Measurements from ENCODE around the gene SEMA4D.

Gene SEMA4D

DNA sequence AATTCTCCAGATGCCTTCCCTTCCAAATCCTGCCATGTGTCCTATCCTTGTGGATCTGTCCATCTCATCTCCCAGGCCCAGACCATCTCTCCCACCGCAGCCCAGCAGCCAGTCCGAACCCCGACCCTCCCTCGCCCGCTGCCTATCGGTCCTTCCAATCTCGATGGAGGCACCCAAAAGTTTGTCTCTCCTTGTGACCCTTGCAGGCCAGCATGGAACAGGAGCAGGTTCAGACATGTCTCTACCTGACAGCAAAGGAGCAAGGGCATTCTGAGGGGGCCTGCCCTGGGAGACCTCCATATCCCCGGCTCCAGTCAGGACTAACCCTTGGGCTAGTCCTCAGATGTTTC lies 51.0 kb downstream of the SEMA4D start:
- TF ChIP-seq, protein P1, sequence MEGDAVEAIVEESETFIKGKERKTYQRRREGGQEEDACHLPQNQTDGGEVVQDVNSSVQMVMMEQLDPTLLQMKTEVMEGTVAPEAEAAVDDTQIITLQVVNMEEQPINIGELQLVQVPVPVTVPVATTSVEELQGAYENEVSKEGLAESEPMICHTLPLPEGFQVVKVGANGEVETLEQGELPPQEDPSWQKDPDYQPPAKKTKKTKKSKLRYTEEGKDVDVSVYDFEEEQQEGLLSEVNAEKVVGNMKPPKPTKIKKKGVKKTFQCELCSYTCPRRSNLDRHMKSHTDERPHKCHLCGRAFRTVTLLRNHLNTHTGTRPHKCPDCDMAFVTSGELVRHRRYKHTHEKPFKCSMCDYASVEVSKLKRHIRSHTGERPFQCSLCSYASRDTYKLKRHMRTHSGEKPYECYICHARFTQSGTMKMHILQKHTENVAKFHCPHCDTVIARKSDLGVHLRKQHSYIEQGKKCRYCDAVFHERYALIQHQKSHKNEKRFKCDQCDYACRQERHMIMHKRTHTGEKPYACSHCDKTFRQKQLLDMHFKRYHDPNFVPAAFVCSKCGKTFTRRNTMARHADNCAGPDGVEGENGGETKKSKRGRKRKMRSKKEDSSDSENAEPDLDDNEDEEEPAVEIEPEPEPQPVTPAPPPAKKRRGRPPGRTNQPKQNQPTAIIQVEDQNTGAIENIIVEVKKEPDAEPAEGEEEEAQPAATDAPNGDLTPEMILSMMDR (IDR thresholded peaks at IDR 0.05; ENCODE audit: low read length, missing control alignments), result no peak
- no peak for DNase-seq (ENCODE audit: low read depth)
- no peak overlapping the region for H3K4me3 ChIP-seq (replicated peaks; ENCODE audit: low read depth, low read length)

DNA sequence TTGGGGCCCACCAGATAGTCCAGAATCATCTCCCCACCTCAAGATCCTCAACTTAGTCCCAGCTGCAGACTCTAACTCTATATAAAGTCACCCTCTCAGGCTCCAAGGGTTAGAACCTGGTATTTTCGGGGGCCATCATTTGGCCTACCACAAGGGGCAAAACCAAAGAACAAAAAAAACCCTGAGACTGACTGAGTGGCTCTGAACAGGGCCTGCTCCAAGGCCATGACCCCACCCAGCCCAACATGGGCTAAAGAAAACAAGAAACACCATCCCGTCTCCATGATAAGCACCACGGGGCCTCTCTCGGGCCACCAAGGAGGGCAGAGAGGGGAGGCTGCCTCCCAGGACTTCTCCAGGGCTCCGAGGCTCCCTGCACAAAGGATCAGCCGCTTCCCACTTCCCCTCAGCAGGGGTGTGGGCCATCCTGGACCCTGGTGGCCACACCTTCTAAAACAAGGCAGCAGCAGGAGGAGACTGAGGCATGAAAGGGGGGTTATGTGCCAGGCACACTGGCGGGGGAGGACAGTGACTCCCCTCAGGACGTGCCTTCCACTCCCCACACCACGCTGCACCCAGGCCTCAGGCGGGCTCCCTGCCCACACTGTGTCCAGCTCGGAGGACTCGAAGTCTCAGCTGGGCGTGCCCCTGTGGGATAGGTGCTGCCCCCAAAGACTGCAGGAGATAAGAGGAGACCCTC lies 51.5 kb downstream of the SEMA4D start:
- TF ChIP-seq, protein P1 (IDR thresholded peaks at IDR 0.05; ENCODE audit: low read length, missing control alignments), result no peak
- DNase-seq (ENCODE audit: low read depth), result no peak
- H3K4me3 ChIP-seq (replicated peaks; ENCODE audit: low read depth, low read length), result no peak overlapping the region

DNA sequence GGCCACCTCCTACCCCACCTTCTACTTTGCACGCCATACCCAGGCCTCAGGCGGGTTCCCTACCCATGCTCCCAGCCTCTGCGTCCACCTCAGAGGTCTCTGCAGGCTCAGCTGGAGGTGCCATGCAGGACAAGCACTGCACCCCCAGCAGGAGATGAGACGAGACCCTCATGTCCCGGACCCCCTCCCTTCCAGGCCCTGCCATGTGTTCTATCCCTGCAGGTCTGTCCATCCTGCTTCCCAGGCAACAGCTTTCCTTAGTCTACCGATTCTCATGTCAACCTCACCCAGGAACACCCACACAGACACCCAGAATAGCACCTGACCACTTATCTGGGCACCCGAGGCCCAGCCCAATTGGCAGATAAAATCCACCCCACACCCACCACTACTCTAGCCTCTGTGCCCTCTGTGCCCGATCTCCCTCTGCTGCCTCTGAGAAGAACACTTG lies 52.1 kb downstream of the SEMA4D start:
- no peak overlapping the region for H3K4me3 ChIP-seq (replicated peaks; ENCODE audit: low read depth, low read length)
- DNase-seq (ENCODE audit: low read depth), result no peak
- TF ChIP-seq, protein P1 (IDR thresholded peaks at IDR 0.05; ENCODE audit: low read length, missing control alignments), result no peak

DNA sequence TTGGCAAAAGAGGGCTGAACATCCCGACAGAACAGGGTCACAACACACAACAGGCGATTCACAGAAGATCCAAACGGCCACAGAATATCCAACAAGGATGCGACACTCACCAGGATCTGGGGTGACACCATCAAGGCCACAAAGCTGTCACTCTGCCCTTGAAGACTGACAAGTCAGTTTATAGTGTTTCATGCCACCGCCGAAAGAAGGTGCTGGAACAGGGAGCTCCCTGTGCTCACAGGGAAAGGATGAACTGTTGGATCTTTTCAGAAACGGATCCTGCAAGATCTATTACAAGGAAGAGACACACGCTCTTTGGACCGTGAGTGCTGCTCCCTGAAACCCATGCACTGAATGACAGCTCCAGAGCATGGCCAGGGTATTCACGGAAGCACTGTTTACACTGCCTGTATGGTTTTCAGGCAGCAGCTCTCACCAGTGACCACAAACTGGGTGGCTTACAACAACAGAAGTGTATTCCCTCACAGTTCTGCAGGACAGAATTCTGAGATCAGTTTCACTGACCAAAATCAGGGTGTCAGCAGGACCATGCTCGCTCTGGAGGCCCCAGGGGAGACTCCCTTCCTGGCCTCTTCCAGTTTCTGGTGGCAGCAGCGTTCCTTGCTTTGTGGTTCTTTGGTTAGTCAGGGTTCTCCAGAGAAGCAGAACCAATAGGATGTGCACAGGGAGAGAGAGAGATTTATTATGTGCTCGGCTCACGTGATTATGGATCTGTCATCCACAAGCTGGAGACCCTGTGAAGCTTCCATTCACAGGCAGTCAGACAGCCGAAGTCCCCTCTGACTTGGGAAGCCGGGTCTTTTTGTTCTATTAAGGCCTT lies 52.8 kb downstream of the SEMA4D start:
- no peak for DNase-seq (ENCODE audit: low read depth)
- H3K4me3 ChIP-seq (replicated peaks; ENCODE audit: low read depth, low read length), result no peak overlapping the region
- TF ChIP-seq, protein P1 (IDR thresholded peaks at IDR 0.05; ENCODE audit: low read length, missing control alignments), result no peak

DNA sequence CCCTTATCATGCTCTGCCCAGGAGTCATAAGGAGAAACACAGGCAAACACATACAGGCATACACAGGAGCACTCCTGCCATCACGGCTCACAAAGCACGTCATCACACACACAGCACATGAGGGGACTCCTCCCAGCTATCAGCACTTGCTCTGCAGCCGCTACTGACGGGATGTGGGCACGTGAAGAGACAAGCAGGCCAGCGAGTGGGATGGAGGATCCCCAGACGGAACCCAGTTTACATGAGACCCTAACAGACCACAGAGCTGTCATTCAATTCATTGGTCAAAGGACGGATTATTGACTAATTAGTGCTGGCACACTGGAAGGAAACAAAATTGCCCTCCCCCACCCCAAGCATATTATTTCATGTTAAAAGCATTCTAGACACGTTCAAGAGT lies 53.6 kb downstream of the SEMA4D start:
- DNase-seq (ENCODE audit: low read depth), result no peak
- TF ChIP-seq, protein P1 (IDR thresholded peaks at IDR 0.05; ENCODE audit: low read length, missing control alignments), result no peak
- H3K4me3 ChIP-seq (replicated peaks; ENCODE audit: low read depth, low read length), result no peak overlapping the region

DNA sequence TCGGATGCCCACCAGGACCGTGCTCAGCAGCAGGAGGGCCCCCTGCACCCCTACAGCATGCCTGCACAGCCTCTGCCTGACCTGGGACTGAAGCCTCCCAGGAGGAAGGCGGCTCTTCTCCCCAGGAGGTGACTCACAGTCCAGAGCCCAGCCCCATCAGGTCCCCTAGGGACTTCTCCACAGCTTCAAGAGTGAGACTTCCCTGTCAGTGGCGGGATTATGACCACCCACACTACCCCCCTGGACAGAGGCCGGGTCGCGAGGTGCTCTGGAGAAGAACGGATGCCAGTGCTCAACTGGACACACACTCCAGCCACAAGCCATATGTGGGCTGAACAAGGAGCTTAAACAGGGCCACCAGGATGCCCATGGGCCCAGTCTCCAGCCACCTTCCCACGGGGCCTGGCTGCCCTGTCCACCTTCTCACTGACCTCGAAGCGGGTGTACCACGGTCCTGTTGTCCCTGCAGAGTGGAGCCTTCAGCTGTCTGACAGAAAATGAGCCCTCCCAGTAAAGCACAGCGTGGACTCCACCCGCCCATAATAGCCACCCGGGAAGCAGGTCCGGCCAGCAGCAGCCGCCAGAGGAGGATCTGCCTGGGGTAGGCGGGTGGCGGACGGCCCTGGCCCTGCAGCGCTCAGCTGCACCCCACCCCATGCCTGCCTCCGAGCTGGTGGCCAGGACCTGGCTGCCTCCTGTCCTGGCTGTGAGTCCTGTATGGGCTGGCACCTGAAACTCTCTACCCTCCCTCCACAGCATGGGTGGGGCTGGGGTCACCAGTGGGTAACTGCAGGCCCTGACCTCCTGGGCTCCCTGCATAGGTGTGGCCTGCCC lies 54.7 kb downstream of the SEMA4D start:
- H3K4me3 ChIP-seq (replicated peaks; ENCODE audit: low read depth, low read length), result no peak overlapping the region
- peak; percentile 4 for DNase-seq (ENCODE audit: low read depth)
- TF ChIP-seq, protein P1 (IDR thresholded peaks at IDR 0.05; ENCODE audit: low read length, missing control alignments), result no peak

Data from fibroblast of pulmonary artery (primary cell).